ENCODE measurements around the gene ARPC1A. TPM values are rescaled to one million over a fixed set of nuclear protein-coding genes. Genes with fewer than 3 reads are reported as not detected.

Gene ARPC1A
- total and polyA plus RNA-seq, 7 donors, result 94.6 to 396 (median 131) TPM

GRCh38 chr7:99290980-99291607, 34.6 kb upstream of the ARPC1A start:
- Histone ChIP-seq H3K9me3 (no peaks in the 10 kb centered on the region), H3K4me3 (no peak overlapping the region), H3K4me1 (no peaks in the 10 kb centered on the region), H3K27ac (no peak overlapping the region), H3K27me3 (no peaks in the 10 kb centered on the region), H3K36me3 (no peaks in the 10 kb centered on the region)
- 29 to 63% methylated on average over 10 of the region's 10 CpGs for WGBS, 2 donors
- TF ChIP-seq CTCF (IDR thresholded peaks at IDR 0.05) (no peak), POLR2AphosphoS5 (IDR thresholded peaks at IDR 0.05) (no peak), POLR2A (IDR thresholded peaks at IDR 0.05) (no peak), EP300 (IDR thresholded peaks at IDR 0.05) (no peak)
- intact Hi-C loops (cut with DNase I), result loop anchor here (10.0 kb wide), 1 partner anchor 116 kb away; no protein-coding TSS in a partner anchor
- no peak for DNase-seq

DNA sequence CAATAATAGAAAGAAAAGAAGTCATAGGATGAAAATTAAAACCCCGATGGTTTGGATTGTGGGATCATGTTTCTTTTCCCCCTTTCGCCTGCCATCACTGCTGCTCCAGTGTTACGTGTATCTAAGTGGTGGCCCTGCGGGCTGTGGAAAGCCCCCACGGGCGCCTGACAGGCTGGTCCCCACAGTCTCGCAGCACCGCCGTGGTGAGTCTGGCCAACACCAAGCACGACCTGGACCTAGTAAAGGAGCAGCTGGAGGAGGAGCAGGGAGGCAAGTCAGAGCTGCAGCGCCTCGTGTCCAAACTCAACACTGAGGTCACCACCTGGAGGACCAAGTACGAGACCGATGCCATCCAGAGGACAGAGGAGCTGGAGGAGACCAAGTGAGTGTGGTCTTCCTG, 33.6 kb upstream of the ARPC1A start:
- H3K27me3 ChIP-seq, result no peaks in the 10 kb centered on the region
- H3K4me3 ChIP-seq, result no peak overlapping the region
- no peak for DNase-seq
- intact Hi-C loops (cut with DNase I), result loop anchor here (10.0 kb wide), 1 partner anchor 117 kb away; no protein-coding TSS in a partner anchor
- no peak overlapping the region for H3K27ac ChIP-seq
- no peak for TF ChIP-seq EP300 (IDR thresholded peaks at IDR 0.05)
- TF ChIP-seq CTCF (IDR thresholded peaks at IDR 0.05), result no peak
- no peak for TF ChIP-seq POLR2A (IDR thresholded peaks at IDR 0.05)
- TF ChIP-seq POLR2AphosphoS5 (IDR thresholded peaks at IDR 0.05), result no peak
- 93 to 97% methylated on average over 14 of the region's 14 CpGs for WGBS, 2 donors
- H3K4me1 ChIP-seq, result no peaks in the 10 kb centered on the region
- no peaks in the 10 kb centered on the region for H3K36me3 ChIP-seq
- H3K9me3 ChIP-seq, result no peaks in the 10 kb centered on the region

- Histone ChIP-seq H3K27me3 (no peaks in the 10 kb centered on the region), H3K36me3 (no peaks in the 10 kb centered on the region), H3K27ac (no peak overlapping the region), H3K9me3 (no peaks in the 10 kb centered on the region), H3K4me1 (no peaks in the 10 kb centered on the region), H3K4me3 (no peak overlapping the region)
- intact Hi-C loops (cut with DNase I), result loop anchor here (10.0 kb wide), 1 partner anchor 118 kb away; no protein-coding TSS in a partner anchor
- DNase-seq, result no peak
- no peak for TF ChIP-seq CTCF (IDR thresholded peaks at IDR 0.05)
- no peak for TF ChIP-seq POLR2AphosphoS5 (IDR thresholded peaks at IDR 0.05)
- no peak for TF ChIP-seq POLR2A (IDR thresholded peaks at IDR 0.05)
- no peak for TF ChIP-seq EP300 (IDR thresholded peaks at IDR 0.05)
- 95 to 97% methylated on average over 1 of the region's 1 CpG for WGBS, 2 donors
These were observed 32.5 kb upstream of the ARPC1A start for GRCh38 chr7:99293167-99293566.

DNA sequence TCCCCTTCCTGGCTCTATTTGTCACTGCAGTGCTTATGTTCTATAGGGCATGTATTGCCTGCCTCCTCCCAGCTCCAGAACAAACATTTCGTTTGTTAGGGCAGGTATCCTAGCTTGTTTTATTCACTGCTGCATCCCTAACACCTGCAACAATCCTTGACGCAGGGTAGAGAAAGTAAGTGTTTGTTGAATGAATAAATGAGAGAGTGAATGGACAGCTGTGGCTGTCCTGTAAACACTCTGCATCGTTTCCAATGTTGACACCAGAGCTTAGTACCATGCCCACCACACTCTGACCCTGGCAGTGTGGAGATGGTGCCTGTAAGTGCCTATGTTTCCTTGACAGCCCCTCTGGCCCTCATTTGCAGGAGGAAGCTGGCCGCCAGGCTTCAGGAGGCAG, 32.0 kb upstream of the ARPC1A start:
- DNase-seq, result no peak
- Histone ChIP-seq H3K4me1 (no peaks in the 10 kb centered on the region), H3K9me3 (no peaks in the 10 kb centered on the region), H3K36me3 (no peaks in the 10 kb centered on the region), H3K27me3 (no peaks in the 10 kb centered on the region), H3K4me3 (no peak overlapping the region), H3K27ac (no peak overlapping the region)
- intact Hi-C loops (cut with DNase I), result loop anchor here (10.0 kb wide), 1 partner anchor 119 kb away; no protein-coding TSS in a partner anchor
- TF ChIP-seq POLR2A (IDR thresholded peaks at IDR 0.05) (no peak), POLR2AphosphoS5 (IDR thresholded peaks at IDR 0.05) (no peak), EP300 (IDR thresholded peaks at IDR 0.05) (no peak), CTCF (IDR thresholded peaks at IDR 0.05) (no peak)
- WGBS, 2 donors, result 61 to 76% methylated on average over 4 of the region's 4 CpGs
